ENCODE results near the gene RASSF4.

RASSF4 gene

GRCh38 chr10:44947371-44948152 lies 12.0 kb upstream of the RASSF4 start:
- DNase-seq (ENCODE audit: low read depth in 2 of 2), result no peak

- no peak for DNase-seq (ENCODE audit: low read depth in 2 of 2)
Measured at GRCh38 chr10:44948642-44949041, 11.0 kb upstream of the RASSF4 start.

GRCh38 chr10:44949127-44949802 lies 10.3 kb upstream of the RASSF4 start:
- DNase-seq (ENCODE audit: low read depth in 2 of 2), result no peak

- no peak for DNase-seq (ENCODE audit: low read depth in 2 of 2)
Measured at GRCh38 chr10:44949915-44950314, 9.7 kb upstream of the RASSF4 start.

GRCh38 chr10:44950326-44951225 lies 9.0 kb upstream of the RASSF4 start:
- no peak for DNase-seq (ENCODE audit: low read depth in 2 of 2)

- no peak for DNase-seq (ENCODE audit: low read depth in 2 of 2)
Measured at GRCh38 chr10:44951576-44952226, 7.9 kb upstream of the RASSF4 start.

- DNase-seq (ENCODE audit: low read depth in 2 of 2), result no peak
Measured at GRCh38 chr10:44952779-44953231, 6.8 kb upstream of the RASSF4 start.

GRCh38 chr10:44954042-44954441 lies 5.6 kb upstream of the RASSF4 start:
- DNase-seq (ENCODE audit: low read depth in 2 of 2), result no peak

GRCh38 chr10:44954962-44955361 lies 4.6 kb upstream of the RASSF4 start:
- no peak for DNase-seq (ENCODE audit: low read depth in 2 of 2)

- DNase-seq (ENCODE audit: low read depth in 2 of 2), result no peak
Measured at GRCh38 chr10:44955413-44956070, 4.1 kb upstream of the RASSF4 start.

GRCh38 chr10:44956226-44956625 lies 3.4 kb upstream of the RASSF4 start:
- no peak for DNase-seq (ENCODE audit: low read depth in 2 of 2)

- no peak for DNase-seq (ENCODE audit: low read depth in 2 of 2)
Measured at GRCh38 chr10:44956717-44957706, 2.6 kb upstream of the RASSF4 start.

- DNase-seq (ENCODE audit: low read depth in 2 of 2), result no peak
Measured at GRCh38 chr10:44958196-44958897, 1.3 kb upstream of the RASSF4 start.

GRCh38 chr10:44958898-44959246 lies 730 bp upstream of the RASSF4 start:
- DNase-seq (ENCODE audit: low read depth in 2 of 2), result no peak

GRCh38 chr10:44960088-44960460 lies 472 bp downstream of the RASSF4 start:
- no peak for DNase-seq (ENCODE audit: low read depth in 2 of 2)

- no peak for DNase-seq (ENCODE audit: low read depth in 2 of 2)
Measured at GRCh38 chr10:44960482-44961229, 1.1 kb downstream of the RASSF4 start.

GRCh38 chr10:44961230-44961571 lies 1.6 kb downstream of the RASSF4 start:
- DNase-seq (ENCODE audit: low read depth in 2 of 2), result no peak

GRCh38 chr10:44961931-44962750 lies 2.5 kb downstream of the RASSF4 start:
- DNase-seq (ENCODE audit: low read depth in 2 of 2), result no peak

Measured in stimulated activated CD4-positive, alpha-beta T cell treated with anti-CD3 and anti-CD28 coated beads, Interleukin-1b, Interleukin-23, amount 100 ng/mL, for 4 hours (primary cell).